ENCODE results near the gene EPHA4.

The EPHA4 gene

DNA sequence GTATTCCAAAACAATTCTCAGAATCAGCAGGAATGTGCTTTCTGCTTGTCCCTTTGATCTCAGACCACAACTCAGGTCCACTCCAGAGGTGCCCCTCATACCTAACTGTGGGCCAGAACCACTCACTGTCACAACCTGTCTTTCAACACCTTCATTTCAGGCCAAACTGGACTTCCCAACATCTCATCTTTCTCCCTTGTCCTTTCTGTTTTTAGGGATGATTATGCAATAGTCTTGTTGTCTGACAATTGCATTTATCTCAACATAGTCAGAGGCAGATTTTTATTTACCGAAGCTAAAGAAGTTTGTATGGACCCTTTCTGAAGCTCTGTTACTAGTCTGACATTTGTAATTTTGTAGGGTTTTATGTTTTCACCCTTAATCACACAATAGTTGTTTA lies 95.9 kb downstream of the EPHA4 start:
- no peak for DNase-seq (ENCODE audit: low read depth in 2 of 2)

- DNase-seq (ENCODE audit: low read depth in 2 of 2) = no peak
Observed at GRCh38 chr2:221473451-221473850, 98.7 kb downstream of the EPHA4 start.

- no peak for DNase-seq (ENCODE audit: low read depth in 2 of 2)
Observed at GRCh38 chr2:221468317-221468716, 103.8 kb downstream of the EPHA4 start.

DNA sequence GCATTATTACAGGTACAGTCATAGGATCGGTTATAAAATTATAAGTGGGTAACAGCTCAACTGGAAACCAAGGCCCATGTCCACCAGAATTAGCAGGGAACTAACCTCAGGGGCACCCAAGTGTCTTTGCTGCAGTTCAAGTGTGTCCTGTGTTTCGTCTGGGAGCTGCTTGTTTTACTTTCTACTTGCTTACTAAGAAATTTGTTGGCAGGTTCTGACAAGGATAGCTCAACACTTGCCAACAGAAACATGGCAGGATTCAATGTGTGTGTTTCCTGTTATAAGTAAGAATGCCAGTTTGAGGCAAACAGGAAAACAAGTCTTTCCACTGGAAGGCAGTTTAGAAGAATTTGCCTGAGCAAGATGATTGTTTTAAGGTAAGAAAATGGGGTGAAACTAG lies 104.5 kb downstream of the EPHA4 start:
- no peak for DNase-seq (ENCODE audit: low read depth in 2 of 2)

- no peak for DNase-seq (ENCODE audit: low read depth in 2 of 2)
Observed at GRCh38 chr2:221466744-221467143, 105.4 kb downstream of the EPHA4 start.

GRCh38 chr2:221465776-221466175 lies 106.3 kb downstream of the EPHA4 start:
- DNase-seq (ENCODE audit: low read depth in 2 of 2) = no peak

DNA sequence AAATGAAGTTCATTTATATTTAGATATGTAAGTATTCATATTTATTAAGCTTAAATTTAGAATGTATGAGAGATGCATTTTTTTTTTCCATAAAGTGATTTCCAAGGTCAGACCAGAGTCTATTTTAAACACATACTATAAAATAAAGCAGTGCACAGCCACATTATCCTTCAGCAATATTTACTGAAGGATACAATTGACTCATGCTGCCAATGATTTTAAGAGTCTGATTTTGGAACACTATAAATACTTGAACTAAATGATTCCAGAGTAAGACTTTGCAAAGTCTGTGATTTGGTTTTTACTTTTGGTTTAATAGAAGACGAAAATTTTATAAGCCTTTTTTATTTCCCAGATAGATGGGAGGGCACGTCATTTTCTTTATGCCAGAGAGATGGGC lies 107.1 kb downstream of the EPHA4 start:
- no peak for DNase-seq (ENCODE audit: low read depth in 2 of 2)

DNA sequence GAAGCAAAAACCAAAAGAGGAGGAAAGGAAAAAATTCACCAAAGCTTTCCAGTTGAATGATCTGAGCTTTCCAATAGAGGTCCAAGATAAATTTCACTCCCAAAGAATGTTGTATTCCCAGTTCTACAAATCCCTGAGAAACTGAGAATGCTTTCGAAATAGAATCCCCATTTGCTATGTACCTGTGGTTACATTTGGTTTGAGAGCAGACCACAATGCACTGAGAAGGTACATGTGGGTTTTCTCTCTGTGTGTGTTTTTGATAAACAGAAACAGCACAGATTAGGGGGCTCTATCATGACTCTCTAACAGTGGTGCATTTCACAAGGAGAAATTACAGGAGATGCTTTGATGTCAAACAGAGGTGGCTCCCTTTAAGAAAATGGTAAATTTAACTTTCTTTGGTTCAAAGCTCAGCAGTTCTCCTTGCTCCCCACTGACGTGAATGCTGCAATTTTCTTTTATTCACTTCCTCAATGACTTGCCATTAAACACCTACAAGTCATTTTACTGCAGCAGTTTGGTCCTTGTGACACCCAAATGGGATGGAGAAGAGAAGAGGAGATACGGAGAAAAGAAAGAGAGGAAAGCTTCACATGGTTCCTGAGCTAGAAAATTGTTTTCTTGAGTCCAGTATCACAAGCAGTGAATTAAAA lies 108.7 kb downstream of the EPHA4 start:
- no peak for DNase-seq (ENCODE audit: low read depth in 2 of 2)

- DNase-seq (ENCODE audit: low read depth in 2 of 2) = no peak
Observed at GRCh38 chr2:221461901-221462300, 110.2 kb downstream of the EPHA4 start.

DNA sequence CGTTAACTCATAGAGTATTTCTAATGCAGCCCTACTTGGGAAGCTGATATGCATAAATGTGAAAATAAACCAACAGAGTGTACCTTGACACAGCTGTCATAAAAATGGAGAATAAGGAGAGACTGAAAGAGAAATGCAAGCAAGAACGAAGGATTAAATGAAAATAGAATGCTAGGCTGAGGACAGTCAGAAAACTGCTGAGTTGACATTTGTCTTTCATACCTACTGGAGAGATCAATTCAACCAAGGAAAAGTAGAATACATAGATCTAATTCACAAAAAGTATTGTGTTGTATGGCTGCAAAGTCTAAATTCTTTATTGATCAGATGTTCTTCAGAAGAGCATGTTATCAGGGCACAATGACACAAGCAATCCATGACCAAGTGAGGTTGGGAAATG lies 112.0 kb downstream of the EPHA4 start:
- no peak for DNase-seq (ENCODE audit: low read depth in 2 of 2)

- no peak for DNase-seq (ENCODE audit: low read depth in 2 of 2)
Observed at GRCh38 chr2:221458578-221458977, 113.5 kb downstream of the EPHA4 start.

- no peak for DNase-seq (ENCODE audit: low read depth in 2 of 2)
Observed at GRCh38 chr2:221455214-221455613, 116.9 kb downstream of the EPHA4 start.

- DNase-seq (ENCODE audit: low read depth in 2 of 2) = no peak
Observed at GRCh38 chr2:221454459-221455105, 117.5 kb downstream of the EPHA4 start.

DNA sequence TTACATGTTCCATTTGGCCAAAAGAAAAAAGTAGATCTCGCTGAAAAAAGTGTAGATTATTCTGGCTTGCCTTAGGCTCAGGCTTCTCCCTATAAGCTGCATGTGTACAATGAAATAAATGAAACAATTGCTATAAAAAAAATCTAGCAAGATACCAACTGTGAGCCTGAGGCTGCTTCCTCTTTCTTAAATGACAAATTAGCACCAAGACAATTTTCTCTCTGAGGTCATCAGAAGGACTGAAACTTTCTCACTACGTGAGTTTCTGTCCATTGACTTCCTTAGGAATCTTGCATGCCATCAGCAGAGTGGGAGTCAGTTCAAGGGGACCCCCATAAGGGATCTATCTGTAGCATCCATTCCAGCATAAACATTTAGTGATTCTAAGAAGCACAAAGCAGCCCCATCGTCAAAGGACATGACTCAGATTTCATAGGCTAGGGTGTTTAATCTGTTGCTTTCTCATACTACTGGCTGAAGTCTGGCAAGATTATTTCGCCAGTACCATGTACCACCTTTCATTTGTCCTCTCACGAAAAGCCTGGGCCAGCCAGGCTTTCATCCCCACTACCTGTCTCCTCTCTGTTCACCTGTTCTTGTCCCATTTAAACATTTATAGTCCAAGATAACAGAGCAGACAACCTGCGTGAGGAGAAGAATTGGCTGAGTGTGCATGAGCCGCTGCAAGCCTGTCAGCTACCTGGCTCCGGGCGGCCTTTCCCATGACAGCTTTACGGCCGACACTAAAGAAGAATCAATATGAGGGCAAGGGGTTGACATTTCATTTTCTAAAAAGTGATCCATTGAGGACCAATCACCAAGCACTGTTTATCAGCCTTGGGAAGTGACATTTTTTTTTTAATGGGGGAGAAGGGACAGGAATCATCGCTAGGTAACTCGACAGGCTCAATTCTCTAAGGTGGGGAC lies 120.0 kb downstream of the EPHA4 start:
- no peak for DNase-seq (ENCODE audit: low read depth in 2 of 2)

DNA sequence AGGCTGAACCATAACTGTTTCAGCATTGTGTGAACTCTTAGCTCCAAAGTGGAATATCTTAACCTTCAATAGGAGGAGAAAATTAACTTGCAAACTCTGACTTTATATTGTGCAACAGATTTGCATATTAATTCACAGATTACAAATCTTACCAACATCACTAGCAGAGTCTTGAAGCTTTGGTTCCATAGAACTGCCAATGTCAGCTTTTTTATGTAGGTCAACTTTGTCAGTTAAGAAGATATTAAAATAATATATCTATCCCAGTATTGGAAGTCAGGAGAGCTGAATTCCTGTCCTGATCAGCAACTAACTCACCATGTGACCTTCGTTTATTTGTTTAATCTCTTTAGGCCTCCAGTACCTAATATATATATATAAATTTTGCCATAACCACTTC lies 121.8 kb downstream of the EPHA4 start:
- no peak for DNase-seq (ENCODE audit: low read depth in 2 of 2)

DNA sequence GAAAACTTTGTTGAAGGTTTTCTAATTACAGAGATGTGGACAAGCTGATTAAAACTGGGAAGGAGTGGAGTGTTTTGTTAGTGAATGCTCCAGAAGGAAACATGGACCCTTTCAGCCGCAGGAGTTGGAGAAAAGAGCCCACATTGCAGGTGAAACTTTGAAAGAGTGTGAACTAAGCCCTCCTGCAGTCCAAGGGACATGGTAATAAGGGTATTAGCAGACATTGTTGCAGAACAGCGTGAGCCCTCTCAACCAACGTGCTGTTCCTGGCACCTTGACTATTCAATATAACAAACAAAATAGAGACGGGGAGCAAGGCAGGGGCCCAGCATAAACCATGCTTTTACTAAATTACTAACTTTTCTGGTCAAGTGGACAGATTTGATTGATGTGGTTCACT lies 122.7 kb downstream of the EPHA4 start:
- DNase-seq (ENCODE audit: low read depth in 2 of 2) = no peak

DNA sequence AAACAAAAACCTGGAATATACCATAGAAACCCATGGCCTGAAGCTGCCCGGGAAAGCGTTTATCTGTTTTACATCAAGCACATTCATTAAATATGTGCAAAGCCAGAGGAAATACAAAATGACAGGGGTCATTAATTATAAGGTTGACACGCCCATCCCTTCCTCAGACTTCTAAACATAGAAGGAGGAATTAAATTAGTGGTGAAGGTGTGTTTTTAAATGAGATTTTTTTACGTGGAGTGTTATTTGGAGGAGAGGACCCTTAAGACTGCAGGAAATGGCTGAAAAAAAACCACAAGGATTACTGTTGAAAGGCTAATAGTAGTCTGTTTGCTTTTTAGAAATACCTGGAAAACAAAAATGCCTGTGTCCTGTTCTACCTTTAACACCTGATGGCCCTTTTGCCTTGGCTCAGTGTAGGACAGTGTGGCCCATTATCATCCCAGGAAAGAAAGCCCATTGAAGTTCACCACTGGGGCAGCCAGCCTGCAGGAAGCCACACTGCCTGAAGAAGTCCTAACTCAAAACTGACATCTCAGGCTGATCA lies 123.2 kb downstream of the EPHA4 start:
- no peak for DNase-seq (ENCODE audit: low read depth in 2 of 2)

DNA sequence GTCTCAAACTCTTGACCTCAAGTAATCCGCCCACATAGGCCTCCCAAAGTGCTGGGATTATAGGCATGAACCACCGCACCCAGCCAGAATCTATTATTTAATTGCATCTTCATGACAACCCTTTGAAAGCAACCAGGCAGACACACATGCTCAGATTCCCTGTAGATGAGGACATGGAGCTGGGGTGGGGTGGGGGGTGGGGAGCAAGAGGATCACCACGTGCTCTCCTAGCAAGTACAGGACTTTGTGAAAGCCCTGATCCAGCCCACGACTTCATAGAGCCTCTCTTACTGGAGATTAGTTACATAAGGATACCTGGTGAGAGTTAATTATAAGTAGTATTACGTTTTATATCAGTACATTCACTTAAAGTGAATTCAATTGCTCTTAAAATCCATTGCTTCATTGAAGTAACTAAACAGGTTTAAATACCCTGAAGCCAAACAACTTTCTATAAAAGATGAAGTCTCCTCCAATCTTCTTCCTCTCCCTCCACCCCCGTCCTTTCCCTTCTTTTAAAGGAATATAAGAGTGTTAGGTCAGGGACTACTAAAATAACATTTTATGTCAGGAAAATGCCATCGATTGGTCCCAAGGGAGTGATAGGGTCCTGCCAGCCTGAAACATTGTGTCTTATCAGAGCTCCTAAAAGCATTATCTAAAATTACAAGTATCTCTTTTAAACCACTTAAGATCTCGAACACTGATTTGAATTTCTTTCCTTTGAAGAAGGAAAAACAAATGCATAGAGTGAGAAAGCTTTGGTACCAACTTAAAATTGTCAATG lies 123.9 kb downstream of the EPHA4 start:
- DNase-seq (ENCODE audit: low read depth in 2 of 2) = no peak

DNA sequence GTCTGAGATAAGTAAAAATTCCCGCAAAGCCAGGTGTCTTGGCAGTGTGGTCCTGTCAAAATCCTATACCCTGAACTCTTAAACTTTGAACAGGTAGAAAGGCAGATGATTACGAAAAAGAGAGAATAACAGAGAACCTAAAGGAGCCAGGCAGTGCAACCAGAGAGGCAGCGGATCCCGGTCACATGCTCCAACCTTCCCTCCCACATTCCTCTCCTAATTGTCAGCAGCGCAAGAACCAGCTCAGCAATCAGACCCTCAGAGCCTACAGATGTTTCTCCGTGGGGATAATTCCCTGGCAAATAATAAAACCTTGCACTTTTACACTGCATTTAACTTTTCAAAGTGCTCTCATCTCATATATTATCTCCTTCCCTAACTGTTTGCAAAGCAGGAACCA lies 124.8 kb downstream of the EPHA4 start:
- no peak for DNase-seq (ENCODE audit: low read depth in 2 of 2)

GRCh38 chr2:221446140-221446539 lies 126.0 kb downstream of the EPHA4 start:
- no peak for DNase-seq (ENCODE audit: low read depth in 2 of 2)

DNA sequence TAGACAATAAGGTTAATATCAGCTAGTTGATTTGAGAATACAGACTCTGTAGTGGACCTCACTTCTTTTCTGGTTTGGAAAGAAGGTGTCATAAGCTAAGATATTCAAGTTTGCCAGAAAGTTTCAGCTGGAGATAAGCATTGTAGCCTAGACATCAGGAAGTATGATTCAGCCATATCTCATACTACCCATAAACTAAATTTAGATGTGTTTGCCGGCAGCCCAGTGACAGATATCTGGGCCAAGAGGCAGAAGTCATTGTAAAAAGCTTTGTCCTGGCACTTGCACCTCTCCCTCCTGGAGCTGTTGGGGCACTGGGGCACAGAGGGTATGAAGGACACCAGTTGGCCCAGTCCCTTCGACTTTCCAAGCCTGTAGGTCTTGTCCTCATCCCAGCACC lies 128.0 kb downstream of the EPHA4 start:
- DNase-seq (ENCODE audit: low read depth in 2 of 2) = no peak

DNA sequence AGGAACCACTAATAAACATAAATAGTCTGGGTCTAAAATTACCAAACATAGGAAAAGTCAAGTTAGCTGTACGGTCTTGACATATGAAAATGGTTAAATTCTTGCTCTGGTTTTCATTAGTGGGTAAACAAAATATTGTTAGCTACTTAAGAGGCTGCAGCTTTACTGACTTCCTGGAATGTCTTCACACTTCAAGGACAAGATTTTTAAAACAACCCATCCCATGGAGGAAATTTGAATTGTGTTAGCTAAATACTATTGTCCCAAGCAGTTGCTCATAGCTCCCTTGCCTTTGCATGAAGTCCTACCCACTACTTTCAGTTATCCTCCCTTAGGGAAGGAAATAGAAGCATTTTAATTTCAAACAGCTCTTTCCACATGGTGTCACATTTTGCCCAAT lies 128.5 kb downstream of the EPHA4 start:
- no peak for DNase-seq (ENCODE audit: low read depth in 2 of 2)
